ENCODE measurements around the gene NMUR2.

Gene NMUR2

GRCh38 chr5:152369298-152369697, 35.8 kb downstream of the NMUR2 start:
- DNase-seq (ENCODE audit: low read depth in 1 of 2, low spot score in 1 of 2): no peak

DNA sequence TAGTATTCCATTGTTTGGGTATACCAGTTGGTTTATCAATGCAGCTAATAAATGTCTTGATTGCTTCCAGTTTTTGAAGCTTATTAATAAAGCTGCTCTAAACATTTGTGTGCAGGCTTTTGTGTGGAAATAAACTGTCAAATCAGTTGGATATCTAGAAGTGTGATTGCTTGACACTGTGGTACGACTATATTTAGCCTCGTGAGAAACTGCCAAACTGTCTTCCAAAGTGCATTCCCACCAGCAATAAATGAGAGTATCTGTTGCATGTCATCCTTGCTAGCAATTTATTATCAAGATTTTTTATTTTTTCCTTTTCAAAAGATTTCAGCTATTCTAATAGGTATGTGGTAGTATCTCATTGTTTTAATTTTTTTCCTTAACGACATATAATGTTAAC, 37.5 kb downstream of the NMUR2 start:
- no peak for DNase-seq (ENCODE audit: low read depth in 1 of 2, low spot score in 1 of 2)

- no peak for DNase-seq (ENCODE audit: low read depth in 1 of 2, low spot score in 1 of 2)
Observed at GRCh38 chr5:152366716-152367115, 38.4 kb downstream of the NMUR2 start.

- no peak for DNase-seq (ENCODE audit: low read depth in 1 of 2, low spot score in 1 of 2)
Observed at GRCh38 chr5:152364899-152365298, 40.2 kb downstream of the NMUR2 start.

GRCh38 chr5:152364172-152364571, 40.9 kb downstream of the NMUR2 start:
- DNase-seq (ENCODE audit: low read depth in 1 of 2, low spot score in 1 of 2): no peak

GRCh38 chr5:152358861-152359568, 46.1 kb downstream of the NMUR2 start:
- no peak for DNase-seq (ENCODE audit: low read depth in 1 of 2, low spot score in 1 of 2)

DNA sequence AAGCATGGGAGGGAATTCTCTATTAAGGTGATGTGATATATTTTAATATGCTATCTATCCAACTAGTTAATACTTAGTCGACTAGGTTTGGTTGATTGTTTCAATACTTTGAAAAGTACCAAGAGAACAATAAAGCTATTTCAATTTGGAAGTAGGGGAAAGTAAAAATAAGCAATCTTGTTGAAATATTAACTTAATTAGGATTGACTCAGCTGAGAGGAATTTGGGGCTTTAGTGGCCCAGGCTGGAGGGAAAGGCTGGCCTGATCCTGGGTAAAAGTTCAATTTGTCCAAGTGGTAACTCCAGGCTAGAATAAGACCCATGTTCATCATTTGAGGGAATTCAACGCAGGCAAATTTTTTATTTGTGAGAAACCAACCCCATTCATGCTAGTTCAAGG, 48.6 kb downstream of the NMUR2 start:
- DNase-seq (ENCODE audit: low read depth in 1 of 2, low spot score in 1 of 2): no peak

DNA sequence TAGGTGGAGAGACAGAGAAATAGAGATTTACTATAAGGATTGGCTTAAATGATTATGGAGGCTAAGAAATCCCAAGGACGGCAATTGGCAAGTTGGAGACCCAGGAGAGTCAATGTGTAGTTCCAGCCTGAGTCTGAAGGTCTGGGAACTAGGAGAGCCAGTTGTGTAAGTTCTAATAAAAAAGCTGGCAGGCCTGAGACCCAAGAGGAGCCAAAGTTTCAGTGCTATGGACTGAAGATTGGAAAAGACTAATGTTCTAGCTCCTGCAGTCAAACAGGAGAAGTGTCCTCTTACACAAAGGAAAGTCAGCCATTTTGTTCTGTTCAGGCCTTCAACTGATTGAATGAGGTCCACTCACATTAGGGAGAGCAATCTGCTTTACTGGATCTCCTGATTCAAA, 50.0 kb downstream of the NMUR2 start:
- no peak for DNase-seq (ENCODE audit: low read depth in 1 of 2, low spot score in 1 of 2)

DNA sequence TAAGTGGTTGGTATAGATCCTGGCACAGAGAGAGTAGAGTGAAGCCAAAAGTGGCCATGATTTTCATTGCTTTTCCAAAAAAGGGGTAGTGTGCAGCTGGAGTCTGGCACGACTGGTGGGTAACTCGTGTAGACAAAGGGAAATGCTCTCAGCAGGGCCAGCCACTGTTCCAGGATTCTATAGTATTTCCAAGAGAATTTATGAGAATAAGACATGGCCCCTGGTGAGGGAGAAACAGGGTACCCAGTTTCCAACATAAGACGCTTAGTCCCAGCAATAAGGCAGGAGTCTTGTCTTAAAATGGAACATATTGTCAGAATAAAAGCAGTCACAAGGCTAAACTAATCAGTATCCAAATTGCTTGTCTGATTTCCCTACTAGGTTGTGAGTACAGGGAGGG, 52.1 kb downstream of the NMUR2 start:
- DNase-seq (ENCODE audit: low read depth in 1 of 2, low spot score in 1 of 2): no peak

DNA sequence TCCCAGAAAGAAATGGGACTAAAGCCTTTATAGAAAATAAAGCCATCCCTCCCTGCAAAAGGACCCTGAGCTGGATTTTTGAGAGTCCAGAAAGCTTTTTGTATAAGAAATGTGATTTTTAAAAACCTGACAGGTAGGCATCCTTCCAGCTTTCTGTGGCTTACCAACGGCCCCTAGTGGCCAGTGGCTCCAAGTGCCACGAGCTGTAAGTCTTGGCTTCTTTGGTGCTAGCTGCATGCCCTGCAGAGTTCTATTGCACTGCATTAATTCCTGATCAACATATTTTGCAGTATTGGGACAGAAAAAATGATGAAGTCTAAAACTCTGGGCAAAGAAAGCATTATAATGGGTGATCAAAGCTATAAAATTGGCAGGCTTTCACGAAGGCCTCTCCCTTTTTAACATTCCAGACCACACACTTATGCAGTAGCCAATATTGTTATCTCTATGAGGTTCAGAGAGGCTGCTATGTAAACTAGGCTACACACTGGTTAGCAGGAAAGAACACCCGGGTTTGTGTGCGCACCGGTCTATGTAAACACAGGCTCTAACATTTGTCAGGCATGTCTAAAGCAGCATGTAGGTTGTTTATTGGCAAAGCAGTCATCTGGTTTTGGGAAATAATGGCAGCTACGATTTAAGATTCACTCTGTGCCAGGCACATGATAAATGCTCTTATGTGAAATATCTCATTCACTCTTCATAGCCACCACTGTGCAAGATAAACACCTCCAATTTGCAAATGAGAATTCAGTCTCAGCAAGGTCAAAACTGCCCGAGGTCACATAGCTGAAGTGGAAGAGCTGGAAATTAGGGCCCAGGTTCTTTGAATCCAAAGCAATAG, 55.2 kb downstream of the NMUR2 start:
- no peak for DNase-seq (ENCODE audit: low read depth in 1 of 2, low spot score in 1 of 2)

Measured in stimulated activated CD4-positive, alpha-beta T cell treated with anti-CD3 and anti-CD28 coated beads, Interleukin-15, amount 100 ng/mL, for 1 hour (primary cell).